Measurements from ENCODE around the gene ZBTB7A.

DNA sequence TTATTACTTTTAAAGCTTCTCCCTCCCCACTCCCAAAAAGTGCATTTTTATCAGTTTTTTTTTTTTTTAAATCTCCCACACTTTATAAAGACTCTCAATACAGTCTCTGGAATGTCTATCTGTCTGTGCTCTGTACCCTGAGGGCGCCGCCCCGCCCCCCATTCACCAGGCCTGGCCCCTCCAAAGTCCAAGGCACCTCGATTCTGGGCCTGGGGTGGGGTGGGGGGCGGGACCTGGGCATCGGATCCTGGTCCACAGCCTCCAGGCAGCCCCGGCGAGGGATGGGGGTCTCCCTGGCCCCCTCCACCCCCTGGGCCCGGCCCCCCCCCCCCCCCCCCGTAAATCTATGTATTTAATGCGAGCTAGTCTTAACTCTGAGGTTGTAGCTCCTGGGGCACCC is 23.3 kb downstream of the ZBTB7A start:
- TF ChIP-seq, protein P1, sequence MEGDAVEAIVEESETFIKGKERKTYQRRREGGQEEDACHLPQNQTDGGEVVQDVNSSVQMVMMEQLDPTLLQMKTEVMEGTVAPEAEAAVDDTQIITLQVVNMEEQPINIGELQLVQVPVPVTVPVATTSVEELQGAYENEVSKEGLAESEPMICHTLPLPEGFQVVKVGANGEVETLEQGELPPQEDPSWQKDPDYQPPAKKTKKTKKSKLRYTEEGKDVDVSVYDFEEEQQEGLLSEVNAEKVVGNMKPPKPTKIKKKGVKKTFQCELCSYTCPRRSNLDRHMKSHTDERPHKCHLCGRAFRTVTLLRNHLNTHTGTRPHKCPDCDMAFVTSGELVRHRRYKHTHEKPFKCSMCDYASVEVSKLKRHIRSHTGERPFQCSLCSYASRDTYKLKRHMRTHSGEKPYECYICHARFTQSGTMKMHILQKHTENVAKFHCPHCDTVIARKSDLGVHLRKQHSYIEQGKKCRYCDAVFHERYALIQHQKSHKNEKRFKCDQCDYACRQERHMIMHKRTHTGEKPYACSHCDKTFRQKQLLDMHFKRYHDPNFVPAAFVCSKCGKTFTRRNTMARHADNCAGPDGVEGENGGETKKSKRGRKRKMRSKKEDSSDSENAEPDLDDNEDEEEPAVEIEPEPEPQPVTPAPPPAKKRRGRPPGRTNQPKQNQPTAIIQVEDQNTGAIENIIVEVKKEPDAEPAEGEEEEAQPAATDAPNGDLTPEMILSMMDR (IDR thresholded peaks at IDR 0.05), result no peak
- TF ChIP-seq POLR2A (IDR thresholded peaks at IDR 0.05; ENCODE audit: low read depth) (no peak), EP300 (IDR thresholded peaks at IDR 0.05) (no peak), POLR2AphosphoS5 (IDR thresholded peaks at IDR 0.05) (no peak)

Measured in esophagus muscularis mucosa (tissue), 4 donors.